ENCODE measurements around the gene NXN.
"Not testable (repeated sequence)": the region's sequence is repeated elsewhere in the genome, so short reads cannot be mapped to it uniquely, and the experiment has no call there.

Gene NXN

DNA sequence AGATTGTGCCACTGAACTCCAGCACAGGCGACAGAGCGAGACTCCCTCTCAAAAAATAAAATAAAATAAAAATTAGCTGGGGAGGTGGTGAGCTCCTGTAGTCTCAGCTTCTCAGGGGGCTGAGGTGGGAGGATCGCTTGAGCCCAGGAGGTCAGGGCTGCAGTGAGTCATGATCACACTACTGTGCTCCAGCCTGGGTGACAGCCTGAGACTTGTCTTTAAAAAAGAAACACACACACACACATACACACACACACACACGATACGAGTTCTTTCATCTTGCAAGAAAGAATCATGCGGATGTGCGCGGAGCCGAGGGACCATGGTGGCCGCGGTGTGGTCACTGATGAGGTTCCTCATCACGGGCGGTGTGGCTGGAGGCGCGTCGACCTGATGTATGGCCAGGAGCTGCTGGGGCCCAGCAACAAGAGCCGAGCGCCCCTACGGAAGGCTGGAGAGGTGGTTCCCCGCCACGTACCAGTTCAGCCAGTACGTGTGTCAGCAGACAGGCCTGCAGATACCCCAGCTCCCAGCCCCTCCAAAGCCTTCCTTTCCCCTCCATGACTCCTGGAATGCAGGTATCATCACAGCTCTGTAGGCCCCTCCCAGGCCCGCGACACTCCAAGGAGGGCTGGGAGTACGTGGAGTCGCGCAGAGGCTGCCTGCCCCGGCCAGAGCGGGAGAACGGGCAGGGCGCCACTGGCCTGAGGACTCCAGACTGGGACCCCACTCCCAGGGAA, 20.7 kb downstream of the NXN start:
- TF ChIP-seq CTCF (IDR thresholded peaks at IDR 0.05) (no peak), ZFX (IDR thresholded peaks at IDR 0.05; ENCODE audit: borderline replicate concordance) (no peak)
- no peak overlapping the region for H3K27ac ChIP-seq

DNA sequence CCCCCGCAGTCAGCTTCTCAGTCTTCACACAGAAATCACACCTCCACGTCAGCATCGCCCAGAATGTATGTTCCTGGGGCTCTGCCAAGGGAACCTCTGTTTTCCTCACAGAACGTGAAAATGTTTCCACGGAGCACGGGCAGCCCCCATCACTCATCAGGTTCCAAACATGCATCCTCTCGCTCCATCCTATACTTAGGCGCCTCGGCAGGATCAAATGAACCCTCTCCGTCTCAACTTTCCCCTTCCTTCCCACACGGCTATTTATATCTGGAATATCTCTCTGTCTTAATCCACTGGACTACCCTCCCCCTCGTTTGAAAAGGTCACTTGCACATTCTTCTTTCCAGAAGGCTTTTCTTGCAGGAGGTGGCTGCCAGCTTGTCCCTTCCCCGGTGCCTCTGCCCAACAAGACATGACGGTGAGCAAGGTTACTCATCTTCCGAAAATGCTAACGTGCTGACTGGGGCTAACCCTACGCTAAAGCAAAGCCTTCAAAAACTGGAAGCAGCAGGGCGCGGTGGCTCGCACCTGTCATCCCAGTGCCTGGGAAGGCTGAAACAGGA, 21.6 kb downstream of the NXN start:
- H3K27ac ChIP-seq: no peak overlapping the region
- no peak for TF ChIP-seq ZFX (IDR thresholded peaks at IDR 0.05; ENCODE audit: borderline replicate concordance)
- no peak for TF ChIP-seq CTCF (IDR thresholded peaks at IDR 0.05)

DNA sequence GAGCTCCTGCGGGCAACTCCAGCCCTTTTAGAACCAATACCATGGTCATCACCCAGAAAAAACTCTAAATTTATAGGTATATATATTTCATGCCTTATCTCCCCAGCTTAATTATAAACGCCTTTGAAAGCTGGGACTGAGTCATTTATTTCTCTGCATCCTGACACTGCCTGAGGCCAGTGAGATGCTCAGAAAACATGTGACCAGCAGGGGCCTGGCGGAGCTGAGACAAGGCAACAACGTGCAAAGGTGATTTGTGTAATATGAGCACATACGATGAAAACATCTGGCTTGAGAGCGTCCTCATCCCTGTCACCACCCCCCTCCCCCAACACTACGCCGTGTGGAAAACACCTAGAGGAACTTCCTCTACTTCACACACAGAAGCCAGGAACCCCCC, 22.7 kb downstream of the NXN start:
- no peak overlapping the region for H3K27ac ChIP-seq
- TF ChIP-seq ZFX (IDR thresholded peaks at IDR 0.05; ENCODE audit: borderline replicate concordance) (no peak), CTCF (IDR thresholded peaks at IDR 0.05) (no peak)

DNA sequence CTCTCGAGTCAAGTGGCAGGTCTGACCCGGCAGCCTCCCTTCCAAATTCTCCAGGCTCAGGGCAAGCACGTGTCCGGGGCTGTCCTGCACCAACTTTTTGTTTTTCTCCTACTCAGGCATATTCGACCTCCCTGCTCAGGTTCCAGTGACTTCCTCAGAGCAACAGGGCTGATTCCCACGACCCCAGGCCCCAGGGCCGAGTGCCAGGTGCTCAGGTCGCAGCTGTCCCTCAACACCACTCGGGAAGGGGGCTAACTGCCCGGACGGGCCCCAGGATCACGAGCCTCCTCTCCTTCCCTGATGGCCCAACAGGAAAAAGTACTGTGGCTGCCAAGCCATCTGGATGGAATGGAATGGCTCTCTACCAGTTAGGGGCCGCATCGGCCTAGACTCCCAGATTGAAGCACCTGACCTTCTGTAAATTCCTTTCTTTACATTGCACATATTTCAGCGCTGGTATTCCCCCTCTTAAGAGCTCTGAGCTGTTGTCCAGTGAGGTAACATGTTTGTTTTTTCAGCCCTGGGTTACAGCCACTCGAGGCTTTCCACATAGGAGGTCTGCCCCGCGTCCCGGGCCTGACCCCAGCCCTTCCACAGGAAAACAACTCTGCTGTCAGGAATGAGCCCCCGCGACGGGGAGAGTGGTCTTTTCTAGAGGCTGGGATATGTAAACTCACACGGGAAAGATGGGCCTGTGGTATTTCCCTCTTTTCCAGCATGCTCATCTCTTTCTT, 25.0 kb downstream of the NXN start:
- H3K27ac ChIP-seq: no peak overlapping the region

DNA sequence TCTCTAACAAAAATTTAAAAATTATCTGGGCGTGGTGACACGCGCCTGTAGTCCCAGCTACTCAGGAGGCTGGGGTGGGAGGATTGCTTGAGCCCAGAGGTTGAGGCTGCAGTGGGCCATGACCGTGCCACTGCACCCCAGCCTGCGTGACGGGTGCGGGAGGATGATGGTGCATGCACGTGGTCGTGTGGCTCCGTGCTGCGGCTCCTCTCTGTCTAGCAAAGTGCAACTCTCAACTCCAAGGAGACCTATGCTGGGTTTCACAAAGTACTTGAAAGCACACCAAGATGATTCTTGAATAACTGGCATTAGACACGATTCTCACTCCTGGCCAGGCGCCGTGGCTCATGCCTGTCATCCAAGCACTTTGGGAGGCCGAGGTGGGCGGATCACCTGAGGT, 25.8 kb downstream of the NXN start:
- no peak overlapping the region for H3K27ac ChIP-seq
- TF ChIP-seq CTCF (IDR thresholded peaks at IDR 0.05) (no peak), ZFX (IDR thresholded peaks at IDR 0.05; ENCODE audit: borderline replicate concordance) (no peak)

More for the DNA sequence above, 25.0 kb downstream of the NXN start:
- TF ChIP-seq ZFX (IDR thresholded peaks at IDR 0.05; ENCODE audit: borderline replicate concordance): no peak
- no peak for TF ChIP-seq CTCF (IDR thresholded peaks at IDR 0.05)

DNA sequence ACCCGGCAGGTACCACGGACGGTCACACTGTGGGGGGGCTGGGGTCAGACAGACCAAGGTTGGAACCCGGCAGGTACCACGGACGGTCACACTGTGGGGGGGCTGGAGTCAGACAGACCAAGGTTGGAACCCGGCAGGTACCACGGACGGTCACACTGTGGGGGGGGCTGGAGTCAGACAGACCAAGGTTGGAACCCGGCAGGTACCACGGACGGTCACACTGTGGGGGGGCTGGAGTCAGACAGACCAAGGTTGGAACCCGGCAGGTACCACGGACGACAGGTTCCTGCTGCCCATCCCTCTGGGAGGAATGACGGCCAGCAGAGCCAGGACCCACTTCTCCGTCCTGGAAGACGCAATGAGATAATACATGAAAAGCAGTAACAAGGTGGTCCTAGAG, 27.0 kb downstream of the NXN start:
- H3K27ac ChIP-seq: not testable (repeated sequence)

DNA sequence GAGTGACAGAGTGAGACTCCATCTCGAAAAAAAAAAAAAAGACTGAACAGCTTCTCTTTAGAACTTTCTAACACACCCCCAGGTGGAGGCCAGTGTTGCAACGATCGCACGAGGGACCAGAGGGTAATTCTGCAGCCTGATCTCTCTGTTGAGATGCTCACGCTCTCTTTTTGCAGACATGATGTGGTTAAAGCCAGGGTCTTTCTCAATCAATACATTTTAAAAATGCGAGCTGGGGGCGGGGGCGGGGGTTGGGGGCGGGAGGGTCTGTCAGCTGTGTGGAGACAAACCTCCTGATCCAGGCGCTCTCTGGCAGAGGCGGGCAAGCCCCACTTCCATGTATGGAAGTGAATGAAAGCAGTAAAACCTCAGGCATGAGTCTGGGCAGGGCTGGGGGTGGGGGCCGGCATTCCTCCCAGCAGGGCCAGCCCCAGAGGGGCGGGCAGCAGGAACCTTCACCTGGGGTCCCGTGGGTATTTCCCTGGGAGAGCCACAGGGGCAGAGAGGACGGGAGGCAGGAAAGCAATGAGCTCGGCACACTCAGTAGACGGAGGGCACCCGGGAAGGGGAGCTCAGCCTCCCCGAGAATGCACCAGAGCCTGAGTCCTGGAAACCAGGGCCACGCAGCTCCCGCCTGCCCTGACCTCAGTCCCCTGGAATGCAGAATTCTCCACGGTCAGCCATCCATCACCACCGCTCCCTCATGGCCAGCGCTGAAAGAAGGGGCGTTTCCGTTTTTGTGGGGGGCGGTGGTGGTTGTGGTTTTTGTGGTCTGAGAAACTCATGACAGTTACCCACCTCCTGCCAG, 28.0 kb downstream of the NXN start:
- TF ChIP-seq CTCF (IDR thresholded peaks at IDR 0.05): no peak
- no peak for TF ChIP-seq ZFX (IDR thresholded peaks at IDR 0.05; ENCODE audit: borderline replicate concordance)
- H3K27ac ChIP-seq: no peak overlapping the region
